ENCODE data around the gene KCNT2. TPM values are rescaled to one million over a fixed set of nuclear protein-coding genes. Genes with fewer than 3 reads are reported as not detected.
"Not testable (repeated sequence)": the region's sequence is repeated elsewhere in the genome, so short reads cannot be mapped to it uniquely, and the experiment has no call there.

The KCNT2 gene
- total and polyA plus RNA-seq, 2 of the 8 experiments (the other 6 are each of a cell fraction or from before 2014, with no cell fraction given): 2.3 to 10.2 TPM

- H4K20me1 ChIP-seq (replicated peaks in 1 of 2; ENCODE audit: control insufficient read depth in 1 of 2, insufficient read depth in 2 of 2, low read length in 2 of 2); H3K4me1 ChIP-seq (replicated peaks in 1 of 4; ENCODE audit: control insufficient read depth in 3 of 4, insufficient read depth in 4 of 4, low read length in 3 of 4); H2BK5ac ChIP-seq (ENCODE audit: low read depth, low read length); H2BK12ac ChIP-seq (ENCODE audit: low read depth, low read length); H3K56ac ChIP-seq (replicated peaks; ENCODE audit: insufficient read length, low read depth, low read length); H3K4me3 ChIP-seq (ENCODE audit: extremely low read depth in 1 of 4, insufficient read depth in 2 of 4, low read depth in 3 of 4, low read length in 4 of 4); H2BK20ac ChIP-seq (ENCODE audit: low read length); H3K27me3 ChIP-seq (replicated peaks in 1 of 4; ENCODE audit: control insufficient read depth in 3 of 4, extremely low read depth in 1 of 4, insufficient read depth in 3 of 4, low read length in 3 of 4); H2AK5ac ChIP-seq (ENCODE audit: low read depth, low read length); H3K27ac ChIP-seq (ENCODE audit: low read depth, low read length); FAIRE-seq; H4K91ac ChIP-seq (replicated peaks; ENCODE audit: insufficient read length, low read length); H2BK15ac ChIP-seq (ENCODE audit: low read length); H3K4ac ChIP-seq (replicated peaks; ENCODE audit: insufficient read length, low read depth, low read length); H3K18ac ChIP-seq (ENCODE audit: extremely low read depth, low read length); H3K36me3 ChIP-seq (ENCODE audit: control insufficient read depth in 2 of 4, insufficient read depth in 4 of 4, low read length in 3 of 4); H3K14ac ChIP-seq (ENCODE audit: insufficient read length); H3K23ac ChIP-seq (ENCODE audit: insufficient read length); H3K23me2 ChIP-seq (ENCODE audit: low read depth, low read length); H3K4me2 ChIP-seq (ENCODE audit: insufficient read depth in 1 of 2, low read depth in 2 of 2, low read length in 2 of 2); POLR2A ChIA-PET (ENCODE audit: partially characterized antibody); H3K79me1 ChIP-seq (ENCODE audit: low read depth, low read length); H4K5ac ChIP-seq (ENCODE audit: insufficient read length, low read depth, low read length); H3K9ac ChIP-seq (replicated peaks in 1 of 4; ENCODE audit: extremely low read depth in 1 of 4, low read depth in 3 of 4, low read length in 3 of 4); H2AFZ ChIP-seq (ENCODE audit: low read length); DNase-seq (ENCODE audit: low read depth in 1 of 2, low spot score in 2 of 2); H4K8ac ChIP-seq (ENCODE audit: extremely low read depth, insufficient read depth, low read length); H3K9me3 ChIP-seq (ENCODE audit: insufficient read depth in 2 of 2, low read depth in 1 of 2, low read length in 1 of 2); H2BK120ac ChIP-seq (replicated peaks; ENCODE audit: low read depth, low read length): not testable (repeated sequence)
- 90% methylated on average over 12 of the region's 12 CpGs; no CpG with 5 or more reads in 1 of the 2 experiments for WGBS, 2 experiments (ENCODE audit: extremely low coverage in 1 of 2, insufficient coverage in 1 of 2, insufficient read length in 1 of 2, insufficient replicate concordance in 2 of 2, low coverage in 1 of 2, low lambda C conversion rate in 2 of 2, missing lambda C conversion rate in 1 of 2)
- CTCF ChIA-PET (ENCODE audit: partially characterized antibody): interaction anchor here (1.2 kb wide), 1 partner anchor 54 kb away, joined by 3 read pairs; no protein-coding TSS in a partner anchor
- H3K79me2 ChIP-seq (ENCODE audit: control insufficient read depth in 1 of 2, insufficient read depth in 2 of 2, low read length in 2 of 2): peaks cover 0 to 35% of the 10 kb centered on the region in 2 experiments; a peak in 2 of 4 replicates
Measured at GRCh38 chr1:196522574-196523345, 85.5 kb downstream of the KCNT2 start.

Data from H1 (cell line).